Smooth muscle cell (in vitro differentiated cells): ENCODE results near the gene PWWP2B. TPM values are rescaled to one million over a fixed set of nuclear protein-coding genes. Genes with fewer than 3 reads are reported as not detected.
A peak's percentile ranks its signal among the peaks of the same experiment; 100 is the strongest.

ENCODE experiments used
- DNase-seq: peaks from one replicate; lab custom pipeline; 2025; ENCODE audit not compliant: unreplicated experiment; lab: John Stamatoyannopoulos, UW
- H2AFZ ChIP-seq: fragments of 200-600 bp; sonication (generic); 2 replicates; pipeline ENCODE4 v1.6.0; 2016; ENCODE audit warnings: antibody characterized with exemption, low read depth, mild to moderate bottlenecking
- H3F3A ChIP-seq: fragments of 200-600 bp; sonication (generic); 2 replicates; pipeline ENCODE4 v1.6.0; 2017; ENCODE audit warnings: antibody characterized with exemption, low read depth
- H3K27ac ChIP-seq: fragments of 200-600 bp; sonication (generic); 2 replicates; pipeline ENCODE4 v1.5.1; 2016; ENCODE audit warnings: low read depth, mild to moderate bottlenecking
- H3K27me3 ChIP-seq: fragments of 200-600 bp; sonication (generic); 2 replicates; pipeline ENCODE4 v1.6.1; 2016; ENCODE audit warnings: low read depth, mild to moderate bottlenecking
- H3K36me3 ChIP-seq: fragments of 200-600 bp; sonication (generic); 2 replicates; pipeline ENCODE4 v1.5.1; 2016; ENCODE audit warnings: low read depth
- H3K4me1 ChIP-seq: fragments of 200-600 bp; sonication (generic); 2 replicates; pipeline ENCODE4 v1.5.1; 2016; ENCODE audit warnings: low read depth
- H3K4me2 ChIP-seq: fragments of 200-600 bp; sonication (generic); 2 replicates; pipeline ENCODE4 v1.6.0; 2016; ENCODE audit warnings: mild to moderate bottlenecking
- H3K4me3 ChIP-seq: fragments of 200-600 bp; sonication (generic); 2 replicates; pipeline ENCODE4 v1.5.1; 2016; ENCODE audit warnings: mild to moderate bottlenecking
- H3K79me2 ChIP-seq: fragments of 200-600 bp; sonication (generic); 2 replicates; pipeline ENCODE4 v1.6.0; 2016; ENCODE audit warnings: low read depth, mild to moderate bottlenecking
- H3K9ac ChIP-seq: fragments of 200-600 bp; sonication (generic); 2 replicates; pipeline ENCODE4 v1.6.0; 2016; ENCODE audit warnings: low read depth
- H3K9me3 ChIP-seq: fragments of 200-600 bp; sonication (generic); replicated peaks from 2 replicates; pipeline ENCODE4 v1.5.1; 2016; ENCODE audit warnings: low read depth
- H4K20me1 ChIP-seq: fragments of 200-600 bp; sonication (generic); 2 replicates; pipeline ENCODE4 v1.6.0; 2016; ENCODE audit warnings: low read depth
- CTCF ChIP-seq: fragments of 200-600 bp; sonication (generic); IDR thresholded peaks from 2 replicates; pipeline ENCODE4 v1.5.1; 2017; ENCODE audit warnings: borderline replicate concordance, mild to moderate bottlenecking, antibody characterized with exemption; ENCODE audit not compliant: insufficient read depth, poor library complexity, severe bottlenecking
- WGBS: methylation state at CpG from one replicate; pipeline ENCODE4 v1.1.7; 2016; ENCODE audit warnings: low lambda C conversion rate; 5-methylcytosine and 5-hydroxymethylcytosine counted together
- polyA plus RNA-seq: library from polyadenylated mRNA; unstranded; fragments of >200 nt; fragmentation: Nextera tagmentation; extraction: Ambion mirVana; gene quantifications from 2 replicates; pipeline ENCODE4 v1.2.1, GENCODE V29; 2016
- total RNA-seq: library from RNA; depleted of rRNA; stranded (reverse); fragments of >200 nt; gene quantifications from 2 replicates; pipeline ENCODE4 v1.2.3, GENCODE V29; 2014

PWWP2B gene
- total and polyA plus RNA-seq, 2 experiments from 2014 or later = 8.3 to 13.2 TPM

GRCh38 chr10:132406181-132406580, 9.2 kb downstream of the PWWP2B start:
- TF ChIP-seq CTCF = no peak
- Histone ChIP-seq H3K27me3 (no peaks in the 10 kb centered on the region), H4K20me1 (peaks cover 53% of the 10 kb centered on the region), H3K9me3 (no peaks in the 10 kb centered on the region), H3K4me3 (no peak overlapping the region), H3K79me2 (peaks cover 28% of the 10 kb centered on the region), H3K36me3 (no peaks in the 10 kb centered on the region), H3F3A (peaks cover 1% of the 10 kb centered on the region), H3K4me2 (no peak overlapping the region), H3K27ac (peak overlapping the region; percentile 67), H3K9ac (no peak overlapping the region), H3K4me1 (peaks cover 18% of the 10 kb centered on the region), H2AFZ (no peak overlapping the region)
- WGBS = 97% methylated on average over 17 of the region's 17 CpGs
- no peak for DNase-seq

GRCh38 chr10:132406750-132407149, 9.8 kb downstream of the PWWP2B start:
- DNase-seq = no peak
- Histone ChIP-seq H4K20me1 (peaks cover 52% of the 10 kb centered on the region), H2AFZ (no peak overlapping the region), H3K9me3 (no peaks in the 10 kb centered on the region), H3F3A (peaks cover 7% of the 10 kb centered on the region), H3K4me1 (peaks cover 24% of the 10 kb centered on the region), H3K9ac (no peak overlapping the region), H3K79me2 (peaks cover 22% of the 10 kb centered on the region), H3K36me3 (no peaks in the 10 kb centered on the region), H3K27me3 (no peaks in the 10 kb centered on the region), H3K4me3 (no peak overlapping the region), H3K4me2 (no peak overlapping the region), H3K27ac (peak overlapping the region; percentile 67)
- 96% methylated on average over 14 of the region's 16 CpGs for WGBS
- TF ChIP-seq CTCF = no peak

- Histone ChIP-seq H3K9ac (no peak overlapping the region), H3K27me3 (no peaks in the 10 kb centered on the region), H4K20me1 (peaks cover 49% of the 10 kb centered on the region), H3K27ac (peak overlapping the region; percentile 67), H3K4me3 (no peak overlapping the region), H3F3A (peaks cover 11% of the 10 kb centered on the region), H3K9me3 (no peaks in the 10 kb centered on the region), H3K4me2 (peak overlapping the region; percentile 72), H3K4me1 (peaks cover 27% of the 10 kb centered on the region), H3K36me3 (no peaks in the 10 kb centered on the region), H3K79me2 (peaks cover 22% of the 10 kb centered on the region), H2AFZ (no peak overlapping the region)
- no peak for DNase-seq
- no peak for TF ChIP-seq CTCF
- 87% methylated on average over 12 of the region's 12 CpGs for WGBS
These were observed 10.3 kb downstream of the PWWP2B start for GRCh38 chr10:132407243-132407746.

GRCh38 chr10:132407846-132408278, 10.9 kb downstream of the PWWP2B start:
- Histone ChIP-seq H3K4me3 (no peak overlapping the region), H3K4me1 (peaks cover 27% of the 10 kb centered on the region), H3K9me3 (no peaks in the 10 kb centered on the region), H4K20me1 (peaks cover 46% of the 10 kb centered on the region), H3K79me2 (peaks cover 22% of the 10 kb centered on the region), H3K27me3 (no peaks in the 10 kb centered on the region), H3K4me2 (peak overlapping the region; percentile 72), H3K36me3 (no peaks in the 10 kb centered on the region), H3F3A (peaks cover 11% of the 10 kb centered on the region), H3K9ac (no peak overlapping the region), H3K27ac (peak overlapping the region; percentile 67), H2AFZ (no peak overlapping the region)
- no peak for DNase-seq
- no peak for TF ChIP-seq CTCF
- 23% methylated on average over 13 of the region's 17 CpGs for WGBS
